ENCODE data around the gene SVEP1.
"Not testable (repeated sequence)": the region's sequence is repeated elsewhere in the genome, so short reads cannot be mapped to it uniquely, and the experiment has no call there.

SVEP1 gene

DNA sequence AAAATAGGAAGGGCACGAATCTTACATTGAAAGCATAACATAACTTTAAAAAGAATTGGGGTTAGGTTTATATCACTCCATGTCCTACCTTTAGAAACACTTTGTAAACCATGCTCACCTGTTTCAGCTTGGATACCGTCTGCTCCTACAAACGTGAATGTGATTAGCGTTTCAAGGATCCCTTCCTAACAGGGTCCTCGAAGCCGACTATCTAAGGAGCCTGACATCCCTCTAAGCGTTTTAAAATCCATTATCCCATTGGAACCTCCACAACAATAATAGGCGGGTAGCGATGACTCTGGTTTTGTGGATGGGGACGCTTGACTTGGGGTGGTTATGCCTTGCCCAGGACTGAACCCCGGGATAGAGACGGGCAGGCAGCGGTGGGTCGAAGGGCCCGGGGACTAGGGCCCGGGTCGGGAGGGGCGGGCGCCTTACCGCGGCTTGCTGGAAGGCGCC lies 937 bp downstream of the SVEP1 start:
- DNase-seq: no peak

GRCh38 chr9:110575945-110576344 lies 3.6 kb downstream of the SVEP1 start:
- DNase-seq: no peak

DNA sequence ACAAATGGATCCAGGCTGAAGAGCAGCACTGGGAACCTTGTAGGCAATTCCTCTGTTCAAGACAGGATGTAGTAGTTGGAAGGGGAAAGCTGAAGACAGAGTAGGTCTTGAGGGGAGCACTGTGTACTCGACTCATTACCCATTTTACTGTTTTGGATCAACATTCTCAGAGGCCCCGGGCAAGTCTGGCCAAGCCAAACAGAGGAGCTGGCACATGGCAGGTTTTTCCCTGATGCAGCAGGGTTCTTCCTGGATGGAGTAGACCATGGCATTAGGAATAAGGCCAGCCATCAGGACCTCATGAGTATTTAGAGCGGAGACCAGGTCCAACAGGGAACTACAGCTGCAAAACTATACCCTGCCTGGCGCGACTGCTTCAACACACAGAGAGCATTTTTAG lies 4.4 kb downstream of the SVEP1 start:
- no peak for DNase-seq

- no peak for DNase-seq
Measured at GRCh38 chr9:110573305-110573704, 6.2 kb downstream of the SVEP1 start.

DNA sequence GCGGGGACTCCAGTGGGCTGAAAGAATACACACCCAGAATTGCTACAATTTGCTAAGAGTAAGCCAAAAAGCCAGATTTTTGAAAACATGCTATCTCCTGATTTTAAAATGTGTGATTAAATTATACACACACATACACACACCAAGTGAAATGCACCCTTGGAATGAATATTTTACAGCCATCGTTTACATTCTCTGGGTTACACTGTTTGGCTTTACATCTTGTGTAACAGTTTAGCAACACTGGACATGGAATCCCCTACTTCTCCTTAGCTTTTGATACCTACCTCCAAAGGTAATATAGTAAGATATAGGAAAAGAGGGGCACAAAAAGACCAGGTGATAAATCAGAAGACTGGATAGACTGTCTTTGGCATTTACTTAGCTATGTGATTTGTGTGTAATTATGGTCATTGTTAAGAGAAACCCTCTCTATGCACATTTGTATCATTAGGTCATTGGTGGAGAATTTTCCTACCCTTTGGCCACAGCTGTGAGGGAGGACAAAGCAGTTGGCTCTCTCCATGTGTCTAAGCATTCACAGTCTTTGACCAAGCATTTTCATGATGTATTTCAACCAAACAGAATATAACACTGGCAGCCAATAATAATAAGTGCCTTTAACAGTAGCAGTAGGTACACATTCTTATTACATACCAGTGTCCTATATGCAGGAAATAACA lies 7.6 kb downstream of the SVEP1 start:
- DNase-seq: no peak

DNA sequence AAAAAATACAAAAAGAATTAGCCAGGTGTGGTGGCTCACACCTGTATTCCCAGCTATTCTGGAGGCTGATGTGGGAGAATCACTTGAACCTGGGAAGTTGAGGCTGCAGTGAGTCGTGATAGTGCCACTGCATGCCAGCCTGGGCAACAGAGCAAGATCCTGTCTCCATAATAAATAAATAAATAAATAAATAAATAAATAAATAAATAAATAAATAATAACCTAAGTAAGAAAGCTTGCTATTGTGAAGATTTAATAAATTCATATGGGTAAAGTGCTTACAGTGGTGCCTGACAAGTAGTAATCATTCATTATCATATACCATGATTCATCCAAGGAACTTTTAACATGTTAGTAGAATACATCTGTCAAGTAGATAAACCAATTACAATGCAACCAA lies 13.4 kb downstream of the SVEP1 start:
- DNase-seq: no peak

GRCh38 chr9:110561826-110562225 lies 17.7 kb downstream of the SVEP1 start:
- DNase-seq: no peak

- DNase-seq: no peak
Measured at GRCh38 chr9:110559869-110560268, 19.7 kb downstream of the SVEP1 start.

- DNase-seq: no peak
Measured at GRCh38 chr9:110555551-110556331, 23.8 kb downstream of the SVEP1 start.

GRCh38 chr9:110546411-110546871 lies 33.1 kb downstream of the SVEP1 start:
- no peak for DNase-seq

- DNase-seq: no peak
Measured at GRCh38 chr9:110545705-110546104, 33.8 kb downstream of the SVEP1 start.

- DNase-seq: no peak
Measured at GRCh38 chr9:110543631-110544051, 35.9 kb downstream of the SVEP1 start.

- no peak for DNase-seq
Measured at GRCh38 chr9:110541950-110542349, 37.6 kb downstream of the SVEP1 start.

DNA sequence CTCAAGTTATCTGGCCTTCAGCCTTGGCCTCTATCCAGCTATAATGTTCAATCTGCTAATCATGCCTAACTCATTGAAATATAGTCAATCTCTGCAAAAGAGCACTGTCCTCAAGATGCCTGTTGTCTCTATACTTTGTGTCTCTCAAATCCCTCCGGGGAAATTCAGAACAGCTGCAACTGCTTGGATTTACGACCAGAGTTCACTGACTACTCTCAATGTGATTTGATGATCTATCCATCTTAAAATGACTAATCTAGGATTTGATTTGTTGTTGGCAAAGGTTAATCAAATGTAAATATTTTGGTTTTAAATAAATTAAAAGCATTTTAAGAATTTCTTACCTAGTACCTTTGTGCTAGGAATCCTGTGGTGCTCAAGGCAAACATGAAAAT lies 40.9 kb downstream of the SVEP1 start:
- DNase-seq: no peak

GRCh38 chr9:110537841-110538646 lies 41.5 kb downstream of the SVEP1 start:
- DNase-seq: no peak

- no peak for DNase-seq
Measured at GRCh38 chr9:110536822-110537221, 42.7 kb downstream of the SVEP1 start.

DNA sequence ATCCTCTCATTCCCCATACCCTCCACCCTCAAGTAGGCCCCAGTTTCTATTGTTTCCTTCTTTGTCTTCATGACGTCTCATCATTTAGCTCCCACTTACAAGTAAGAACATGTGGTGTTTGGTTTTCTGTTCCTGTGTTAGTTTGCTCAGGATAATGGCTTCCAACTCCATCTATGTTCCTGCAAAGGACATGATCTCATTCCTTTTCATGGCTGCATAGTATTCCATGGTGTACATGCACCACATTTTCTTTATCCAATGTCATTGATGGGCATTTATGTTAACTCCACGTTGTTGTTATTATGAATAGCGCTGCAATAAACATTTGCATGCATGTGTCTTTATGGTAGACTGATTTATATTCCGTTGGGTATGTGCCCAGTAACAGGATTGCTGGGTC lies 45.4 kb downstream of the SVEP1 start:
- not testable (repeated sequence) for DNase-seq

DNA sequence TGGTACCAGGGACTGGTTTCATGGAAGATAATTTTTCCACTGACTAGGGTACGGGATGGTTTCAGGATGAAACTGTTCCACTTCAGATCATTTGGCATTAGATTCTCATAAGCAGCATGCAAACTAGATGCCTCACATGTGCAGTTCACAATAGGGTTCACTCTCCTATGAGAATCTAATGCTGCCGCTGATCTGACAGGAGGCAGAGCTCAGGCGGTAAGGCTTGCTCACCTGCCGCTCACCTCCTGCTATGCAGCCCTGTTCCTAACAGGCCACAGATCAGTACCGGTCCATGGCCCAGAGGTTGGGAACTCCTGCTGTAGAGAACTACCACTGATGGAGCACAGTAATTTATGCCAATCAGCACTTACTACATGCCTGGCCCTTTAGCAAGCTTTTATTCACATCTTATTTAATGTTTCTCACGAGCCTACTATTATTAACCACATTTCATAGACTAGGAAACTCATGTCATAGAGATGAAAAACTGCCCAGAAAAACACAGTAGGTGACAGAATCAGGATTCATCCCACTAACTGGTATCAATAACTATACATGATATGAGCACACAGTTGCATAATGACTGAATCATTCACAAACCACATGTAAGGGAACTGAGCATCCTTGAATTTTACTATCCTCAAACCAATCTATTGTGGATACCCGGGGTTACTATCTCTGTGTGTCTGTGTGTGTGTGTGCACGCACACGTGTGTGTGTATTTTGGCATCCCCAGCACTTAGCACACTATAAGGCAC lies 46.5 kb downstream of the SVEP1 start:
- DNase-seq: no peak

- no peak for DNase-seq
Measured at GRCh38 chr9:110531776-110532175, 47.8 kb downstream of the SVEP1 start.

DNA sequence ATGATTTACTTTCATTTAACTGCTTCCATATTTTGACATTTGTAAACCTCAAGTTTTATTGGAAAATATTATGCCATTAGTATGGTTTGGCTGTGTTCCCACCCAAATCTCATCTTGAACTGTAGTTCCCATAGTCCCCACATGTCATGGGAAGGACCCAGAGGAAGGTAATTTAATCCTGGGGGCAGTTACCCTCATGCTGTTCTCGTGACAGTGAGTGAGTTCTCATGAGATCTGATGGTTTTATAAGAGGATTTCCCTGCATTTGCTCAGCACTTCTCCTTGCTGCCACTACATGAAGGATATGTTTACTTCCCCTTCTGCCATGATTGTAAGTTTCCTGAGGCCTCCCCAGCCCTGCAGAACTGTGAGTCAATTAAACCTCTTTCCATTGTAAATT lies 48.3 kb downstream of the SVEP1 start:
- not testable (repeated sequence) for DNase-seq

- no peak for DNase-seq
Measured at GRCh38 chr9:110528645-110529044, 50.9 kb downstream of the SVEP1 start.

GRCh38 chr9:110526426-110526825 lies 53.1 kb downstream of the SVEP1 start:
- no peak for DNase-seq

DNA sequence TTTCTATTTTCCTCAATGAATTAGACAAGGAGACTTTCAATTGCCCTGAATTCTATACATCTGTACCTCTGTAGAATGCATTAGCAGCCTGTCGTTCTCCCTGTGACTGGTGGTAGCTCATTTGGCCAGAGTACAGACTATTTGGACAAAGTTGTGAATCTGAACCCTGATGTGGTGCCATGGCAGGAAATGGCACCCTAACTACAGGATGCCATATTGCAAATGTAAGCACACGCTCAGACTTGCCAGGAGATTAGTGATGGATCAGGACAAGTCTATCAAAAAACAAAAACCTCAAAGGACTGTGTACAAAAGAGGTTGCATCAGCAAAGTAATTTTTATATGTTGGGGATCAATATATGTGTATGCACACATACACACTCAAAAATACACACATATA lies 58.3 kb downstream of the SVEP1 start:
- no peak for DNase-seq
